GM12801 (cell line): ENCODE data around the gene CEP44.

ENCODE experiments used
- CTCF ChIP-seq: IDR thresholded peaks from one replicate; pipeline ENCODE4 v1.5.1; 2011; ENCODE audit warnings: control low read depth; ENCODE audit not compliant: insufficient read length; ENCODE audit errors: extremely low read depth

The CEP44 gene

GRCh38 chr4:174380699-174381439 lies 97.2 kb downstream of the CEP44 start:
- TF ChIP-seq CTCF = no peak

GRCh38 chr4:174381440-174381800 lies 97.7 kb downstream of the CEP44 start:
- no peak for TF ChIP-seq CTCF
